Spleen (tissue), 11 donors: Measurements from ENCODE around the gene CHL1. TPM values are rescaled to one million over a fixed set of nuclear protein-coding genes. Genes with fewer than 3 reads are reported as not detected.

Experiments
- DNase-seq: peaks from one replicate; pipeline ENCODE4 v3.0.0-alpha.2; 2020
- H3K27ac ChIP-seq, 8 donors: fragments of 200-600 bp; sonication (generic) in 7 of 8; 1 replicate in 4 of 8; 2 replicates in 4 of 8; pipeline versions ENCODE4 v1.5.0 to v1.8.0; 2016 to 2021; ENCODE audit warnings: inconsistent platforms in 4 of 8, mild to moderate bottlenecking in 4 of 8, moderate library complexity in 1 of 8
- H3K27me3 ChIP-seq, 7 donors: fragments of 200-600 bp; sonication (generic) in 6 of 7; replicated peaks in 1 of 7; 1 replicate in 4 of 7; 2 replicates in 3 of 7; pipeline versions ENCODE4 v1.5.0 to v1.8.0; 2016 to 2021; ENCODE audit warnings: inconsistent platforms in 3 of 7, mild to moderate bottlenecking in 1 of 7
- H3K36me3 ChIP-seq, 6 donors: fragments of 200-600 bp; sonication (generic) in 5 of 6; 1 replicate in 4 of 6; 2 replicates in 2 of 6; pipeline versions ENCODE4 v1.5.0 to v1.8.0; 2016 to 2021; ENCODE audit warnings: inconsistent platforms in 2 of 6
- H3K4me1 ChIP-seq, 6 donors: fragments of 200-600 bp; sonication (generic) in 5 of 6; 1 replicate in 3 of 6; 2 replicates in 3 of 6; pipeline versions ENCODE4 v1.5.0 to v1.8.0; 2016 to 2021; ENCODE audit warnings: inconsistent platforms in 3 of 6
- H3K4me3 ChIP-seq, 8 donors: fragments of 200-600 bp; sonication (generic) in 7 of 8; 1 replicate in 4 of 8; 2 replicates in 4 of 8; pipeline versions ENCODE4 v1.5.0 to v1.8.0; 2016 to 2021; ENCODE audit warnings: inconsistent platforms in 4 of 8, mild to moderate bottlenecking in 4 of 8, moderate library complexity in 2 of 8
- H3K9me3 ChIP-seq, 8 donors: fragments of 200-600 bp; sonication (generic) in 7 of 8; 1 replicate in 4 of 8; 2 replicates in 4 of 8; pipeline versions ENCODE4 v1.5.0 to v1.8.0; 2016 to 2021; ENCODE audit warnings: inconsistent platforms in 4 of 8
- POLR2A ChIP-seq, 3 donors: fragments of 450-650 bp; IDR thresholded peaks; one replicate each; pipeline ENCODE4 v1.5.1; 2017; ENCODE audit warnings: antibody characterized with exemption in 3 of 3, mild to moderate bottlenecking in 1 of 3
- POLR2AphosphoS5 ChIP-seq, 3 donors: sonication (generic); formaldehyde crosslinking; IDR thresholded peaks; one replicate each; pipeline ENCODE4 v1.5.1; 2017; ENCODE audit warnings: antibody characterized with exemption in 3 of 3
- whole genome bisulfite sequencing, 5 donors: extraction: QIAGEN DNeasy Blood & Tissue Kit in 3 of 5; methylation state at CpG; one replicate each; pipeline versions ENCODE4 v1.1.5 to v1.1.7; 2013 to 2018; 5-methylcytosine and 5-hydroxymethylcytosine counted together
- intact Hi-C: fragments of 100-400 bp; cut with DNase I; formaldehyde crosslinking; loops from one replicate; pipeline ENCODE4 v1.15.0; 2023; ENCODE audit warnings: low total_unique reads
- polyA plus RNA-seq, 3 donors: library from polyadenylated mRNA; stranded (reverse); fragments of 200-250 nt; gene quantifications; one replicate each; pipeline ENCODE4 v1.2.1, GENCODE V29; 2013
- total RNA-seq, 7 donors: library from RNA; depleted of rRNA in 3 of 7; stranded (reverse); fragments of >200 nt in 3 of 7; fragmentation: NEBNext Ultra II Directional in 4 of 7; extraction: Animal tissue kit (Norgen Biotek cat#: 25700) in 4 of 7; gene quantifications; one replicate each; pipeline versions ENCODE4 v1.1.0 to v1.2.1, GENCODE V29; 2016 to 2021
- TF ChIP-seq, protein P1 (sequence below), 11 experiments: fragments of 200-600 bp in 7 of 11; fragments of 450-650 bp in 4 of 11; sonication (generic) in 4 of 11; IDR thresholded peaks in 8 of 11; conservative IDR thresholded peaks in 3 of 11; 1 replicate in 7 of 11; 2 replicates in 4 of 11; pipeline versions ENCODE4 v1.4.0 to v1.8.0; 2016 to 2021; ENCODE audit warnings: antibody characterized with exemption in 11 of 11, inconsistent platforms in 4 of 11, mild to moderate bottlenecking in 1 of 11
- donor health status: healthy with polysubstance abuse.
- donor health status: DM: no; HTN: no; CAD: no; lungs with moderate emphysema.
- donor health status: DM: no; HTN: no; CAD: no.
- donor health status: Bipolar disorder and iron deficiency.
- donor health status: healthy.
- donor health status: DM: no; HTN: no; CAD: no.
- donor health status: DM: yes; HTN: yes; CAD: no.

Gene CHL1
- total and polyA plus RNA-seq, 10 donors: 3.3 to 20.6 (median 12.8) TPM

DNA sequence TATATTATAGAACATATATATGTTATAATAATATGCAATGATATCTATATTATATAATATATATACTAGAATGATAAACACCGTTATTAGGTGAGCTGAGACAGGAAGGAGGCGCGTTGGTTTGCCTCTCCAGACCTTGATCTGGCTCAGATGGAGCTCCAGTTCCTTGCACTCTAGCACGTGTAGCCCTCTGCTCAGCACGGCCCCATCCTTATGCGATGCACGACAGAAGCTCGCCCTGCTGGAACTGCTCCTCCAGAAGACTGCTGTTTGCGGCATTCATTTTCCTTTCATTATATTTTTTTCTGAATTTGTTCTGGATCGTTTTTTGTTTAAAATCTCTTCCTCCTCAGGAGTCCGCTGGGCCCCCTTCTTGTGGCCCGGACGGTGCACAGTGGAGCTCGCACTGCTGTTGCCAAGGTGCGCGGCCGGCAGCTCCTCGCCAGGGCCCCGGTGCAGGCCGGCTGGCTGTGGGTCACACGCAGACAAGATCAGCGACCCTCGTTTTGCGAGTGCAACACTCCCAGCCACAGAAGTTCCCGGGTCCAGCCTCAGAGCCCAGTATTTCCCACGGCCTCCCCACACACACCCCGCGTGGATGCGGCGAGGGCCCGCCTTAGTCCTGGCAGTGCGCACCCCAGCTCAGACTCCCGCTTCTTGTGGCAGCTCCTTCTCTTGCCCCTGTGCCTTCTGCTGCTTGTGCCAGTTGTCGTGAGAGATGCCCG is 112.2 kb downstream of the CHL1 start:
- Histone ChIP-seq H3K27me3 (peaks cover 0 to 5% (median 0%) of the 10 kb centered on the region in 7 donors), H3K36me3 (no peaks in the 10 kb centered on the region), H3K4me3 (peak overlapping the region in 1 of 8 donors; percentile 45), H3K4me1 (no peaks in the 10 kb centered on the region), H3K27ac (no peak overlapping the region), H3K9me3 (peaks cover 0 to 5% (median 0%) of the 10 kb centered on the region in 8 donors)
- TF ChIP-seq POLR2A (IDR thresholded peaks at IDR 0.05) (no peak), POLR2AphosphoS5 (IDR thresholded peaks at IDR 0.05) (no peak)
- TF ChIP-seq, protein P1, sequence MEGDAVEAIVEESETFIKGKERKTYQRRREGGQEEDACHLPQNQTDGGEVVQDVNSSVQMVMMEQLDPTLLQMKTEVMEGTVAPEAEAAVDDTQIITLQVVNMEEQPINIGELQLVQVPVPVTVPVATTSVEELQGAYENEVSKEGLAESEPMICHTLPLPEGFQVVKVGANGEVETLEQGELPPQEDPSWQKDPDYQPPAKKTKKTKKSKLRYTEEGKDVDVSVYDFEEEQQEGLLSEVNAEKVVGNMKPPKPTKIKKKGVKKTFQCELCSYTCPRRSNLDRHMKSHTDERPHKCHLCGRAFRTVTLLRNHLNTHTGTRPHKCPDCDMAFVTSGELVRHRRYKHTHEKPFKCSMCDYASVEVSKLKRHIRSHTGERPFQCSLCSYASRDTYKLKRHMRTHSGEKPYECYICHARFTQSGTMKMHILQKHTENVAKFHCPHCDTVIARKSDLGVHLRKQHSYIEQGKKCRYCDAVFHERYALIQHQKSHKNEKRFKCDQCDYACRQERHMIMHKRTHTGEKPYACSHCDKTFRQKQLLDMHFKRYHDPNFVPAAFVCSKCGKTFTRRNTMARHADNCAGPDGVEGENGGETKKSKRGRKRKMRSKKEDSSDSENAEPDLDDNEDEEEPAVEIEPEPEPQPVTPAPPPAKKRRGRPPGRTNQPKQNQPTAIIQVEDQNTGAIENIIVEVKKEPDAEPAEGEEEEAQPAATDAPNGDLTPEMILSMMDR (IDR thresholded peaks at IDR 0.05 in 8 of 11, conservative IDR thresholded peaks at IDR 0.05 in 3 of 11): no peak
- intact Hi-C loops: no loop called here
- peak; percentile 76 for DNase-seq
- WGBS, 5 donors: 35 to 53% (median 47%) methylated on average over 34 to 35 of the region's 35 CpGs

DNA sequence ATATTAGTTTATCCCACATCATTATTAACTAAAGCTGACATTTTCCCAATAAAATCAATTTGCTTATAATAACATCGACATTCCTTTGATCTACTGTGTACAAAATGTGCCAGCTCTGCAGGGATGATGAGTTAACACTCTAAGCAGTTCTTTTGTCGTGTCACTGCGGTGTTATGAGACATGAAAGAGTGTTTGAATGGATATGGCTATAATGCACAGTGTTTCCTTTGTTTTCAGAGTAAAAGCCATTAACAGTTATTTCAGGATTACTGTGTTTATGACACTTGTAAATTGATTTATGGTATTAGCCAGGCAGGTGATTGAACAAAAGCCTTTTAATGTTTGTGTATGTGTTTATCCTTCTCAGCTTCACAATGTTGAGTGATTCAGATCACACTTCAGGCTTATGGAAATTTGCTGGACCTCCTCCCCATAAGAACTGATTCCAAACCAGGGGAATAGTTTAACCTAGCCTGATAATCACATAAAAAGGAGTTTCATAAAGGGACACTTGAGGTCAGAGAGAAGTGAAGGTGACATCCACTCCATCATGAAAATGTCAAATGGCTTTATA is 115.7 kb downstream of the CHL1 start:
- peaks cover 0 to 5% (median 0%) of the 10 kb centered on the region in 7 donors for H3K27me3 ChIP-seq
- no peak overlapping the region for H3K27ac ChIP-seq
- TF ChIP-seq, protein P1 (IDR thresholded peaks at IDR 0.05 in 8 of 11, conservative IDR thresholded peaks at IDR 0.05 in 3 of 11): no peak
- TF ChIP-seq POLR2A (IDR thresholded peaks at IDR 0.05) (no peak), POLR2AphosphoS5 (IDR thresholded peaks at IDR 0.05) (no peak)
- no peaks in the 10 kb centered on the region for H3K4me1 ChIP-seq
- DNase-seq: no peak
- H3K36me3 ChIP-seq: no peaks in the 10 kb centered on the region
- no peak overlapping the region for H3K4me3 ChIP-seq
- 63 to 85% (median 78%) methylated on average over 3 of the region's 3 CpGs for WGBS, 5 donors
- peaks cover 0 to 5% (median 0%) of the 10 kb centered on the region in 8 donors for H3K9me3 ChIP-seq
- intact Hi-C loops: no loop called here

DNA sequence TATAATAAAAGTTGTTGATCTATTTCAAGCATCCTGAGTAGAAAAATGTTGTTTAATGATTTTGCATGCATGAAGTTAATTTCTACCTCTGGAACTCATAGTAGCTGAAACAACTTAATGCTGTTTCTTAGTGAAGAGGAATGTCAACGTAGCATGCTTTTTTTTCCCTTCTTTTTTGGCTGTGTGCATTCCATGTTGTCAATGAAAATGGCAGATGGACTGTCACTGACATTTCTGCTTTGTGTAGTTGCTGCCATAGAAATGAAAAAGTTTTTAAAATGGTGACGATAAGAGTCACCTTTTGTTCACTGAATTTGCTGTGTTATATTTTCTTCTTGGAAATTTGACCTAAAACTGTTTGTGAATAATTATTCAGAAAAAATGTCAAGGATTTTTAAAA is 116.3 kb downstream of the CHL1 start:
- H3K36me3 ChIP-seq: no peaks in the 10 kb centered on the region
- peaks cover 0 to 5% (median 0%) of the 10 kb centered on the region in 8 donors for H3K9me3 ChIP-seq
- WGBS, 5 donors: 71 to 89% (median 73%) methylated on average over 2 of the region's 2 CpGs
- H3K27ac ChIP-seq: no peak overlapping the region
- intact Hi-C loops: no loop called here
- H3K4me3 ChIP-seq: no peak overlapping the region
- H3K27me3 ChIP-seq: peaks cover 0 to 5% (median 0%) of the 10 kb centered on the region in 7 donors
- no peaks in the 10 kb centered on the region for H3K4me1 ChIP-seq
- no peak for DNase-seq
- TF ChIP-seq POLR2A (IDR thresholded peaks at IDR 0.05): no peak
- TF ChIP-seq, protein P1 (IDR thresholded peaks at IDR 0.05 in 8 of 11, conservative IDR thresholded peaks at IDR 0.05 in 3 of 11): no peak
- no peak for TF ChIP-seq POLR2AphosphoS5 (IDR thresholded peaks at IDR 0.05)

DNA sequence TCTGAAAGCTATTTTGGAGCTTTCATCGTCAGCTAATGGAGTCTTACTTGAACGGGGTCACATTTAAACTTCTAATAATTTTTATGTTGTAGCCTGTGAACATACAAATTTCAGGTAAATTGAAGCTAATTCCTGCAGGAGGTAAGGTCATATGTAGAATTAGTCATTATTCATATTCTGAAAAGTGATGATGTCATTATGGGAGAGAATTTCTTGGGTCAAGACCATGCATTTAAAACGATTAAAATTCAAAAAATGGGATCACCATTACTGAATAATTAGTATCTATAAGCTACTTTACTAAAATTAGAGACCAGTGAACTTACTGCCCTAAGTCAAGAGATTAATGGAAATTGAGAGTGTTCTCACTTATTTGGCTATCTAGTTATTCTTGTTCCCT is 120.4 kb downstream of the CHL1 start:
- Histone ChIP-seq H3K27me3 (no peaks in the 10 kb centered on the region), H3K36me3 (no peaks in the 10 kb centered on the region), H3K4me1 (no peaks in the 10 kb centered on the region), H3K4me3 (no peak overlapping the region), H3K9me3 (no peaks in the 10 kb centered on the region), H3K27ac (no peak overlapping the region)
- intact Hi-C loops: no loop called here
- 79 to 92% (median 84%) methylated on average over 3 of the region's 3 CpGs for WGBS, 5 donors
- TF ChIP-seq POLR2AphosphoS5 (IDR thresholded peaks at IDR 0.05) (no peak), POLR2A (IDR thresholded peaks at IDR 0.05) (no peak)
- TF ChIP-seq, protein P1 (IDR thresholded peaks at IDR 0.05 in 8 of 11, conservative IDR thresholded peaks at IDR 0.05 in 3 of 11): no peak
- no peak for DNase-seq
